ENCODE results near the gene MUC15. TPM values are rescaled to one million over a fixed set of nuclear protein-coding genes. Genes with fewer than 3 reads are reported as not detected.

Gene MUC15
- total RNA-seq, 4 donors from 2014 or later = 0.28 TPM; not detected in 3

GRCh38 chr11:26522912-26523610, 49.0 kb downstream of the MUC15 start:
- intact Hi-C loops (cut with DNase I; ENCODE audit: low total_unique reads) = no loop called here
- no peaks in the 10 kb centered on the region for H3K4me1 ChIP-seq
- H3K4me3 ChIP-seq = no peak overlapping the region
- no peaks in the 10 kb centered on the region for H3K9me3 ChIP-seq
- no peaks in the 10 kb centered on the region for H3K36me3 ChIP-seq
- no peak for DNase-seq
- H3K27ac ChIP-seq = no peak overlapping the region
- no peaks in the 10 kb centered on the region for H3K27me3 ChIP-seq
- TF ChIP-seq POLR2A (IDR thresholded peaks at IDR 0.05) = no peak
- TF ChIP-seq CTCF (IDR thresholded peaks at IDR 0.05) = no peak

GRCh38 chr11:26519469-26519868, 52.6 kb downstream of the MUC15 start:
- Histone ChIP-seq H3K27ac (no peak overlapping the region), H3K27me3 (no peaks in the 10 kb centered on the region), H3K4me3 (no peak overlapping the region), H3K9me3 (no peaks in the 10 kb centered on the region), H3K4me1 (no peaks in the 10 kb centered on the region), H3K36me3 (no peaks in the 10 kb centered on the region)
- intact Hi-C loops (cut with DNase I; ENCODE audit: low total_unique reads) = no loop called here
- no peak for DNase-seq
- TF ChIP-seq POLR2A (IDR thresholded peaks at IDR 0.05) = no peak
- no peak for TF ChIP-seq CTCF (IDR thresholded peaks at IDR 0.05)

- no peaks in the 10 kb centered on the region for H3K27me3 ChIP-seq
- H3K4me3 ChIP-seq = no peak overlapping the region
- no peaks in the 10 kb centered on the region for H3K9me3 ChIP-seq
- no peak for DNase-seq
- intact Hi-C loops (cut with DNase I; ENCODE audit: low total_unique reads) = loop anchor here (5.0 kb wide), 1 partner anchor 1785 kb away; no protein-coding TSS in a partner anchor
- TF ChIP-seq CTCF (IDR thresholded peaks at IDR 0.05) (no peak), POLR2A (IDR thresholded peaks at IDR 0.05) (no peak)
- no peaks in the 10 kb centered on the region for H3K4me1 ChIP-seq
- no peaks in the 10 kb centered on the region for H3K36me3 ChIP-seq
- no peak overlapping the region for H3K27ac ChIP-seq
Observed at GRCh38 chr11:26512196-26512595, 59.9 kb downstream of the MUC15 start.

- DNase-seq = no peak
- Histone ChIP-seq H3K9me3 (no peaks in the 10 kb centered on the region), H3K4me1 (no peaks in the 10 kb centered on the region), H3K36me3 (no peaks in the 10 kb centered on the region), H3K27ac (no peak overlapping the region), H3K27me3 (no peaks in the 10 kb centered on the region), H3K4me3 (no peak overlapping the region)
- TF ChIP-seq CTCF (IDR thresholded peaks at IDR 0.05) (no peak), POLR2A (IDR thresholded peaks at IDR 0.05) (no peak)
- intact Hi-C loops (cut with DNase I; ENCODE audit: low total_unique reads) = loop anchor here (5.0 kb wide), 1 partner anchor 1787 kb away; no protein-coding TSS in a partner anchor
Observed at GRCh38 chr11:26510756-26511155, 61.3 kb downstream of the MUC15 start.

GRCh38 chr11:26510164-26510563, 61.9 kb downstream of the MUC15 start:
- intact Hi-C loops (cut with DNase I; ENCODE audit: low total_unique reads) = loop anchor here (5.0 kb wide), 1 partner anchor 1787 kb away; no protein-coding TSS in a partner anchor
- H3K36me3 ChIP-seq = no peaks in the 10 kb centered on the region
- H3K27ac ChIP-seq = no peak overlapping the region
- no peaks in the 10 kb centered on the region for H3K4me1 ChIP-seq
- H3K9me3 ChIP-seq = no peaks in the 10 kb centered on the region
- TF ChIP-seq POLR2A (IDR thresholded peaks at IDR 0.05) = no peak
- TF ChIP-seq CTCF (IDR thresholded peaks at IDR 0.05) = no peak
- H3K27me3 ChIP-seq = no peaks in the 10 kb centered on the region
- H3K4me3 ChIP-seq = no peak overlapping the region
- no peak for DNase-seq

Other genes with a start within 250 kb of the MUC15 start
- 1 to 10 TPM in 2 of 4 donors, not detected in 2; 1.6 to 1.8 TPM for gene ANO3, start 240.1 kb downstream of the MUC15 start, total RNA-seq
- gene SLC5A12, start 149.8 kb upstream of the MUC15 start, total RNA-seq = under 1 TPM in 1 of 4 donors, not detected in 3; 0.14 TPM